A673 (cell line): ENCODE measurements around the gene C19orf47.

ENCODE experiments used
- EZH2 ChIP-seq: fragments of 200-600 bp; sonication (generic); IDR thresholded peaks from 2 replicates; pipeline ENCODE4 v1.6.1; 2017; ENCODE audit warnings: borderline replicate concordance, low read depth, mild to moderate bottlenecking, mixed read lengths, antibody characterized with exemption, low read length; ENCODE audit not compliant: poor library complexity, severe bottlenecking
- TF ChIP-seq, protein P1 (sequence below): fragments of 300-800, 200-600 bp; sonication (generic); conservative IDR thresholded peaks from 2 replicates; pipeline ENCODE4 v1.5.1; 2017; ENCODE audit warnings: low read depth, mild to moderate bottlenecking, antibody characterized with exemption, low read length, moderate library complexity, mixed read lengths

DNA sequence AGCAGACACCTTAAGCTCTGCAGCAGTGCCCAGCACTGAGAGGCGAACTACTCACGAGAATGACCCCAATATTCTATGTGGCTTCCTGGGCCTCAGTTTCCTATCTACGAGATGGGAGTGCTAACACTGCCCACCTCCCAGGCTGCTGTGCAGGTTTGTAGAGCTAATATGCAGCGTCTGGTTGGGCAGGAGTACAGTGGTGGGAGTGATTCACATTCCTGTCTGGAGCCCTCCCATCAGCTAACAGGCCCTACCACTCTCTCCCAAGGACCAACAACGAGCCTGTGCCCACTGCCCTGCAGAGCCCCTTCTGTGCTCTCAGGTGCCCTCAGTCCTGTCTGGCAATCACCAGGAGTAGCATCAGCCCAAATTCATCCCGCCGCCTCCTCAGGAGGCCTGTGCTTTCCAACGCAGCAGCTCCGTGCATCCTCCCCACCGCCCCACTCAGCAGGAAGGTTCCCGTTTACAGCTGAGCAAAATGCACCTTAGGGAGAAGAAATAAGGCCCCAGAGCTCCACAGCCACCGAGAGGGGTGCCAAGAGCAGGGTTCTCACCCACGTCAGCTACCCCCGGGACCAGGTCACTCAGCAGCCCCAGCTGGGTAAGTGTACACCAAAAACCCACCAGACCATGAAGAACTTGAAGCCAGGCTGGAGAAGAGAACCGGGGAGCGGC, 69.7 kb downstream of the C19orf47 start:
- TF ChIP-seq, protein P1, sequence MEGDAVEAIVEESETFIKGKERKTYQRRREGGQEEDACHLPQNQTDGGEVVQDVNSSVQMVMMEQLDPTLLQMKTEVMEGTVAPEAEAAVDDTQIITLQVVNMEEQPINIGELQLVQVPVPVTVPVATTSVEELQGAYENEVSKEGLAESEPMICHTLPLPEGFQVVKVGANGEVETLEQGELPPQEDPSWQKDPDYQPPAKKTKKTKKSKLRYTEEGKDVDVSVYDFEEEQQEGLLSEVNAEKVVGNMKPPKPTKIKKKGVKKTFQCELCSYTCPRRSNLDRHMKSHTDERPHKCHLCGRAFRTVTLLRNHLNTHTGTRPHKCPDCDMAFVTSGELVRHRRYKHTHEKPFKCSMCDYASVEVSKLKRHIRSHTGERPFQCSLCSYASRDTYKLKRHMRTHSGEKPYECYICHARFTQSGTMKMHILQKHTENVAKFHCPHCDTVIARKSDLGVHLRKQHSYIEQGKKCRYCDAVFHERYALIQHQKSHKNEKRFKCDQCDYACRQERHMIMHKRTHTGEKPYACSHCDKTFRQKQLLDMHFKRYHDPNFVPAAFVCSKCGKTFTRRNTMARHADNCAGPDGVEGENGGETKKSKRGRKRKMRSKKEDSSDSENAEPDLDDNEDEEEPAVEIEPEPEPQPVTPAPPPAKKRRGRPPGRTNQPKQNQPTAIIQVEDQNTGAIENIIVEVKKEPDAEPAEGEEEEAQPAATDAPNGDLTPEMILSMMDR = no peak
- no peak for TF ChIP-seq EZH2
